H9 (cell line): ENCODE data around the gene UBE2Q2. TPM values are rescaled to one million over a fixed set of nuclear protein-coding genes. Genes with fewer than 3 reads are reported as not detected.

ENCODE experiments used
- DNase-seq: peaks from one replicate; pipeline ENCODE4 v3.0.0-alpha.2; 2017
- H2AFZ ChIP-seq: one replicate; pipeline ENCODE4 v1.6.1; 2013; ENCODE audit warnings: mild to moderate bottlenecking, low read length, control low read depth, moderate library complexity
- H2AK5ac ChIP-seq: 2 replicates; pipeline ENCODE4 v1.6.1; 2013; ENCODE audit warnings: low read length, control low read depth, mixed read lengths; ENCODE audit not compliant: insufficient read length
- H2BK120ac ChIP-seq: one replicate; pipeline ENCODE4 v1.6.1; 2013; ENCODE audit warnings: low read depth, mild to moderate bottlenecking, low read length, control low read depth, inconsistent platforms; ENCODE audit not compliant: poor library complexity, severe bottlenecking
- H2BK12ac ChIP-seq: 2 replicates; pipeline ENCODE4 v1.6.1; 2013; ENCODE audit warnings: low read length, control low read depth, mixed read lengths, low read depth; ENCODE audit not compliant: insufficient read length
- H2BK15ac ChIP-seq: 2 replicates; pipeline ENCODE4 v1.6.1; 2013; ENCODE audit warnings: low read depth, low read length, control low read depth
- H2BK20ac ChIP-seq: one replicate; pipeline ENCODE4 v1.6.1; 2013; ENCODE audit warnings: low read depth, mild to moderate bottlenecking, low read length, control low read depth, inconsistent platforms; ENCODE audit not compliant: poor library complexity, severe bottlenecking
- H2BK5ac ChIP-seq: 2 replicates; pipeline ENCODE4 v1.6.1; 2013; ENCODE audit warnings: low read length, control low read depth, mixed read lengths; ENCODE audit not compliant: insufficient read length
- H3K14ac ChIP-seq: 2 replicates; pipeline ENCODE4 v1.6.1; 2013; ENCODE audit warnings: low read length, control low read depth; ENCODE audit not compliant: insufficient read depth
- H3K18ac ChIP-seq: 2 replicates; pipeline ENCODE4 v1.6.1; 2013; ENCODE audit warnings: low read depth, mild to moderate bottlenecking, mixed read lengths, low read length, control low read depth; ENCODE audit not compliant: insufficient read length
- H3K23ac ChIP-seq: 2 replicates; pipeline ENCODE4 v1.6.1; 2013; ENCODE audit warnings: low read length, control low read depth, mixed read lengths, low read depth; ENCODE audit not compliant: insufficient read length
- H3K23me2 ChIP-seq: 2 replicates; pipeline ENCODE4 v1.6.1; 2013; ENCODE audit warnings: low read depth, mild to moderate bottlenecking, mixed read lengths, low read length, control low read depth; ENCODE audit not compliant: insufficient read length, poor library complexity, severe bottlenecking
- H3K27ac ChIP-seq: 2 replicates; pipeline ENCODE4 v1.5.1; 2013; ENCODE audit warnings: low read length, control low read depth, mixed read lengths, low read depth; ENCODE audit not compliant: insufficient read length
- H3K27me3 ChIP-seq: 2 replicates; pipeline ENCODE4 v1.6.1; 2013; ENCODE audit warnings: low read length, control low read depth, inconsistent platforms; ENCODE audit not compliant: insufficient read depth
- H3K4ac ChIP-seq: 2 replicates; pipeline ENCODE4 v1.6.1; 2013; ENCODE audit warnings: low read depth, mild to moderate bottlenecking, control low read depth, inconsistent platforms, low read length, moderate library complexity
- H3K4me1 ChIP-seq: 2 replicates; pipeline ENCODE4 v1.6.1; 2013; ENCODE audit warnings: low read length, control low read depth, inconsistent platforms; ENCODE audit not compliant: insufficient read depth
- H3K4me2 ChIP-seq: 2 replicates; pipeline ENCODE4 v1.6.1; 2013; ENCODE audit warnings: low read length, control low read depth, mixed read lengths; ENCODE audit not compliant: insufficient read length, insufficient read depth
- H3K56ac ChIP-seq: 2 replicates; pipeline ENCODE4 v1.6.1; 2013; ENCODE audit warnings: low read depth, mild to moderate bottlenecking, mixed read lengths, low read length, control low read depth; ENCODE audit not compliant: insufficient read length
- H3K79me1 ChIP-seq: 2 replicates; pipeline ENCODE4 v1.6.1; 2013; ENCODE audit warnings: low read depth, mild to moderate bottlenecking, moderate library complexity, low read length, control low read depth, inconsistent platforms; ENCODE audit not compliant: insufficient read depth, poor library complexity, severe bottlenecking
- H3K79me2 ChIP-seq: 2 replicates; pipeline ENCODE4 v1.6.1; 2013; ENCODE audit warnings: low read length, control low read depth, inconsistent platforms; ENCODE audit not compliant: insufficient read depth
- H3K9ac ChIP-seq: 2 replicates; pipeline ENCODE4 v1.6.1; 2013; ENCODE audit warnings: low read length, control low read depth, mixed read lengths; ENCODE audit not compliant: insufficient read length; ENCODE audit errors: extremely low read depth
- H3K9me3 ChIP-seq: one replicate; pipeline ENCODE4 v1.6.1; 2013; ENCODE audit warnings: low read depth, low read length, inconsistent platforms; ENCODE audit not compliant: control insufficient read depth
- H3T11ph ChIP-seq: one replicate; pipeline ENCODE4 v1.6.1; 2013; ENCODE audit warnings: mild to moderate bottlenecking, low read length, control low read depth, inconsistent platforms
- H4K20me1 ChIP-seq: one replicate; pipeline ENCODE4 v1.6.1; 2013; ENCODE audit not compliant: control insufficient read depth, insufficient read length, insufficient read depth
- H4K5ac ChIP-seq: 2 replicates; pipeline ENCODE4 v1.6.1; 2013; ENCODE audit warnings: low read depth, mild to moderate bottlenecking, mixed read lengths, low read length, control low read depth; ENCODE audit not compliant: insufficient read length
- H4K8ac ChIP-seq: replicated peaks from 2 replicates; pipeline ENCODE4 v1.6.1; 2013; ENCODE audit warnings: low read length, control low read depth, mixed read lengths, low read depth; ENCODE audit not compliant: insufficient read length
- H4K91ac ChIP-seq: 2 replicates; pipeline ENCODE4 v1.6.1; 2013; ENCODE audit warnings: low read depth, mild to moderate bottlenecking, moderate library complexity, mixed read lengths, low read length, control low read depth; ENCODE audit not compliant: insufficient read length
- H3K27ac Mint-ChIP-seq, 3 experiments: 2 replicates in 2 of 3; 3 replicates in 1 of 3; pipeline ENCODE4 v1.8.0; 2020 to 2021; ENCODE audit warnings: mixed read lengths in 3 of 3, mild to moderate bottlenecking in 1 of 3, moderate library complexity in 1 of 3
- H3K27me3 Mint-ChIP-seq: 2 replicates; pipeline ENCODE4 v1.8.0; 2021; ENCODE audit warnings: low read depth, mild to moderate bottlenecking, moderate library complexity, mixed read lengths
- H3K36me3 Mint-ChIP-seq, 3 experiments: 2 replicates in 2 of 3; 3 replicates in 1 of 3; pipeline ENCODE4 v1.8.0; 2020 to 2021; ENCODE audit warnings: low read depth in 3 of 3, mixed read lengths in 3 of 3; ENCODE audit not compliant: insufficient read depth in 1 of 3
- H3K4me1 Mint-ChIP-seq, 2 experiments: 2 replicates each; pipeline ENCODE4 v1.8.0; 2020; ENCODE audit warnings: mixed read lengths in 2 of 2
- H3K4me3 Mint-ChIP-seq, 2 experiments: 2 replicates in 1 of 2; 3 replicates in 1 of 2; pipeline ENCODE4 v1.8.0; 2020 to 2021; ENCODE audit warnings: mild to moderate bottlenecking in 2 of 2, mixed read lengths in 2 of 2, moderate library complexity in 1 of 2
- H3K9me3 Mint-ChIP-seq, 2 experiments: 2 replicates in 1 of 2; 3 replicates in 1 of 2; pipeline ENCODE4 v1.8.0; 2020; ENCODE audit warnings: mild to moderate bottlenecking in 2 of 2, mixed read lengths in 2 of 2, moderate library complexity in 1 of 2
- CTCF ChIP-seq: fragments of 200-600 bp; sonication (generic); conservative IDR thresholded peaks from 3 replicates; pipeline ENCODE4 v1.8.0; 2021; ENCODE audit warnings: antibody characterized with exemption, mild to moderate bottlenecking
- total RNA-seq: library from RNA; stranded (reverse); gene quantifications from 2 replicates; pipeline ENCODE4 v1.2.1, GENCODE V29; 2021

Gene UBE2Q2
- total RNA-seq, 1 experiment from 2014 or later = 29.6 TPM

- H2BK120ac ChIP-seq = no peak overlapping the region
- H2AFZ ChIP-seq = no peak overlapping the region
- no peak overlapping the region for H2BK5ac ChIP-seq
- Mint-ChIP-seq H3K4me3 (no peak overlapping the region), H3K4me1 (no peaks in the 10 kb centered on the region), H3K27me3 (no peaks in the 10 kb centered on the region), H3K27ac (no peak overlapping the region), H3K9me3 (no peaks in the 10 kb centered on the region), H3K36me3 (peaks cover 12 to 57% (median 40%) of the 10 kb centered on the region in 3 experiments; a peak in 6 of 7 replicates)
- H3K9me3 ChIP-seq = no peaks in the 10 kb centered on the region
- H3K14ac ChIP-seq = no peak overlapping the region
- H3K9ac ChIP-seq = no peak overlapping the region
- H3K56ac ChIP-seq = no peak overlapping the region
- no peak for DNase-seq
- H4K5ac ChIP-seq = no peak overlapping the region
- H2BK20ac ChIP-seq = no peak overlapping the region
- no peaks in the 10 kb centered on the region for H3K23me2 ChIP-seq
- no peaks in the 10 kb centered on the region for H3K27me3 ChIP-seq
- no peak overlapping the region for H2AK5ac ChIP-seq
- no peak overlapping the region for H2BK12ac ChIP-seq
- no peaks in the 10 kb centered on the region for H3K4me1 ChIP-seq
- no peaks in the 10 kb centered on the region for H4K20me1 ChIP-seq
- no peak overlapping the region for H4K91ac ChIP-seq
- no peak overlapping the region for H3K18ac ChIP-seq
- H3K79me2 ChIP-seq = no peaks in the 10 kb centered on the region
- TF ChIP-seq CTCF = no peak
- no peak overlapping the region for H3K4ac ChIP-seq
- H2BK15ac ChIP-seq = no peak overlapping the region
- no peak overlapping the region for H3T11ph ChIP-seq
- H3K79me1 ChIP-seq = peaks cover 2% of the 10 kb centered on the region
- H3K4me2 ChIP-seq = no peak overlapping the region
- H3K23ac ChIP-seq = no peak overlapping the region
- no peak overlapping the region for H3K27ac ChIP-seq
- H4K8ac ChIP-seq = no peak overlapping the region
Measured at GRCh38 chr15:75891895-75892294, 48.6 kb downstream of the UBE2Q2 start.
